Choroid plexus epithelial cell (primary cell): ENCODE results near the gene SYAP1.
A peak's percentile ranks its signal among the peaks of the same experiment; 100 is the strongest.
"Not testable (repeated sequence)": the region's sequence is repeated elsewhere in the genome, so short reads cannot be mapped to it uniquely, and the experiment has no call there.

Experiments used
- DNase-seq: peaks from one replicate; pipeline ENCODE4 v3.0.0-alpha.2; 2010; ENCODE audit warnings: low read depth
- H3K4me3 ChIP-seq: 2 replicates; pipeline ENCODE4 v1.5.1; 2011; ENCODE audit warnings: low read depth, mild to moderate bottlenecking, control low read depth, low read length, moderate library complexity
- CTCF ChIP-seq: conservative IDR thresholded peaks from 2 replicates; pipeline ENCODE4 v1.5.1; 2011; ENCODE audit warnings: low read depth, mild to moderate bottlenecking, control low read depth, inconsistent platforms, low read length, moderate library complexity

Gene SYAP1

DNA sequence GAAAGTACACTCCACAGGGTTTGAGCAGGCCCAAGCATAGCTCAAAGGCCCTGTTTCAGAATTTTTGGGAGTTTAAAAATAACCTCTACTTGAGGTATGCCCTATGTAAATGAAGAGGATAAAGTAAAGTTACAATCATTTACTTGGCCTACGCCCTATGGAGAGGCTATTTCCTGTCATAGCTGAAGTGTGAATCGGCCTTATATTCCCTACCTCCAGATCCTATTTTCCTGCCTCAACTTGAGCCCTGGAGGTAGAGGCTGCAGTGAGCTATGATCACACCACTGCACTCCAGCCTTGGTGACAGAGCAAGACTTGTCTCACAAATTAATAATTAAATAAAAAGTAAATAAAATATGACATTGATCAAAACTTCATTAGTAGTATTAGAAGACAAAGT lies 55.3 kb downstream of the SYAP1 start:
- DNase-seq: no peak
- TF ChIP-seq CTCF: no peak
- no peak overlapping the region for H3K4me3 ChIP-seq

DNA sequence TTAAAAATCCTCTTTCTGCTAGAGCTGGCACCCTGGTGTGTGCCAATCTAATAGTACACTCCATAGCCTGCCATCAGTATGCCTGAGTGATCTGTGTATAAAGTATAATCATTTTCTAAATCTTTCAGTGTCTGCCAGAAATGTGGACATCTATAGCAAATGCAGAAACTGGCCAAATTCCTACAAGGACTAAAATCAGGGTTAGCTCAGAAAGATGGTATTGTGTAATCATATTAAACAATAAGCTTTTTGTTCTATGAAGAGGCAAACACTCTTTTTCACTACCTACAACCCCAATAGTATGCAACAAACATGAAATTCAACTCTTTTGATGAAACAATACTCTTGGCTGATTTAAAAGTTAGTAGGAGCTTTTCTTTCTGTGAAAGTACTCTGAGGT lies 59.1 kb downstream of the SYAP1 start:
- no peak for DNase-seq
- TF ChIP-seq CTCF: no peak
- H3K4me3 ChIP-seq: no peak overlapping the region

- H3K4me3 ChIP-seq: no peak overlapping the region
- no peak for DNase-seq
- TF ChIP-seq CTCF: no peak
Measured at GRCh38 chrX:16778993-16779392, 59.6 kb downstream of the SYAP1 start.

- not testable (repeated sequence) for H3K4me3 ChIP-seq, DNase-seq
Measured at GRCh38 chrX:16779815-16780214, 60.4 kb downstream of the SYAP1 start.

GRCh38 chrX:16783452-16783851 lies 64.0 kb downstream of the SYAP1 start:
- no peak for DNase-seq

GRCh38 chrX:16784440-16784839 lies 65.0 kb downstream of the SYAP1 start:
- DNase-seq, H3K4me3 ChIP-seq: not testable (repeated sequence)

More at GRCh38 chrX:16783452-16783851, 64.0 kb downstream of the SYAP1 start:
- no peak for TF ChIP-seq CTCF
- no peak overlapping the region for H3K4me3 ChIP-seq

GRCh38 chrX:16785247-16786138 lies 66.1 kb downstream of the SYAP1 start:
- no peak for TF ChIP-seq CTCF
- no peak for DNase-seq
- peak overlapping the region; percentile 69 for H3K4me3 ChIP-seq

- H3K4me3 ChIP-seq: peak within 1 kb of the TSS; percentile 77
- no peak for TF ChIP-seq CTCF
- peak; percentile 99 for DNase-seq
Measured at GRCh38 chrX:16786139-16786790, 66.9 kb downstream of the SYAP1 start, which contains the start of gene TXLNG. TSS of gene TXLNG (plus strand) at chrX:16786466. CDS start at chrX:16786488, 22 bp downstream.
